ENCODE results near the gene ZNF282. TPM values are rescaled to one million over a fixed set of nuclear protein-coding genes. Genes with fewer than 3 reads are reported as not detected.

The ZNF282 gene
- total and polyA plus RNA-seq, 2 donors from 2014 or later, result 9.3 to 24.5 TPM

DNA sequence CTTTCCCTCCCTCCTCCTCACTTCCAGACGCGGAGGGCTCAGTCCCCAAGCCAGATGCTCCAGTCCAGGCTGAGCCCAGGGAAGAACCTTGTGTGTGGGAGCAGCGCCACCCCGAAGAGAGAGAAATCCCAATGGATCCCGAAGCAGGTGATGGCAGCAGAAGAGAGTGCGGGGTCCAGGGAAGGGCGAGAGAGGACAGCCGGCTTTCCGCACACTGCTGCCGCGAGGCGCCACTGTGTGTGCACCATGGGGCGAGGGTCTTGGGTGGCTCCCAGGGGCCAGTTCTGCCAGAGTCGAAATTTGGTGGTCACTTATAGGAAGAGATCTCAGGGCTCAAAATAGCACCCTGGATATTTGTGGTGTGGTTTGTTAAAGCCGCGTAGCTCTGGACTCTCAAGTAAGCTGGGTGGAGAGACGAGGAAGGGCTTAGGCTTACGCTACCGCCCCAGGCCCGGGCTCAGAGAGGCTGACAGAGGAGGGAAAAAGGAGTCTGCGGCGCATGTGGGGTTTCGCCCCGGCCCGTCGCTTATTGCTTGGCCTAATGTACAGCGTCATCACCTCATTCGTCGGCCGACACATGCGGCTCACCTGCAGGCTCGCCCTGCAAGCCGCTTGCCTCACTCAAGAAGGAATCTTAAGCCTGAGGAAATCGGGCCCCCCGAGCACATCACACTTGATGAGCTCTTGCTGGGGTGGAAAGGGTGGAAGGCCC lies 12.1 kb downstream of the ZNF282 start:
- no peak for FAIRE-seq
- no peaks in the 10 kb centered on the region for H3K4me1 ChIP-seq (ENCODE audit: control insufficient read depth in 2 of 3, insufficient read depth in 2 of 3, low read depth in 1 of 3, low read length in 3 of 3)
- no peak overlapping the region for H3K4me3 ChIP-seq (ENCODE audit: low read length in 3 of 3)
- TF ChIP-seq, protein P1, sequence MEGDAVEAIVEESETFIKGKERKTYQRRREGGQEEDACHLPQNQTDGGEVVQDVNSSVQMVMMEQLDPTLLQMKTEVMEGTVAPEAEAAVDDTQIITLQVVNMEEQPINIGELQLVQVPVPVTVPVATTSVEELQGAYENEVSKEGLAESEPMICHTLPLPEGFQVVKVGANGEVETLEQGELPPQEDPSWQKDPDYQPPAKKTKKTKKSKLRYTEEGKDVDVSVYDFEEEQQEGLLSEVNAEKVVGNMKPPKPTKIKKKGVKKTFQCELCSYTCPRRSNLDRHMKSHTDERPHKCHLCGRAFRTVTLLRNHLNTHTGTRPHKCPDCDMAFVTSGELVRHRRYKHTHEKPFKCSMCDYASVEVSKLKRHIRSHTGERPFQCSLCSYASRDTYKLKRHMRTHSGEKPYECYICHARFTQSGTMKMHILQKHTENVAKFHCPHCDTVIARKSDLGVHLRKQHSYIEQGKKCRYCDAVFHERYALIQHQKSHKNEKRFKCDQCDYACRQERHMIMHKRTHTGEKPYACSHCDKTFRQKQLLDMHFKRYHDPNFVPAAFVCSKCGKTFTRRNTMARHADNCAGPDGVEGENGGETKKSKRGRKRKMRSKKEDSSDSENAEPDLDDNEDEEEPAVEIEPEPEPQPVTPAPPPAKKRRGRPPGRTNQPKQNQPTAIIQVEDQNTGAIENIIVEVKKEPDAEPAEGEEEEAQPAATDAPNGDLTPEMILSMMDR (IDR thresholded peaks at IDR 0.05; ENCODE audit: borderline replicate concordance, extremely low read depth, insufficient read depth), result no peak
- H3K9me3 ChIP-seq (ENCODE audit: control insufficient read depth in 2 of 3, insufficient read depth in 1 of 3, low read length in 3 of 3), result no peaks in the 10 kb centered on the region
- DNase-seq, result peak in 1 of 5 donors; percentile 45
- H3K36me3 ChIP-seq (ENCODE audit: control insufficient read depth in 2 of 3, insufficient read depth in 3 of 3, low read length in 3 of 3), result peaks cover 18 to 61% (median 50%) of the 10 kb centered on the region in 3 donors
- H3K9ac ChIP-seq (ENCODE audit: low read length in 3 of 3), result no peak overlapping the region
- H3K27ac ChIP-seq (ENCODE audit: low read depth in 2 of 2, low read length in 2 of 2), result no peak overlapping the region
- no peaks in the 10 kb centered on the region for H3K27me3 ChIP-seq (ENCODE audit: control insufficient read depth, insufficient read depth, low read length)
- intact Hi-C loops (cut with DNase I), result no loop called here

DNA sequence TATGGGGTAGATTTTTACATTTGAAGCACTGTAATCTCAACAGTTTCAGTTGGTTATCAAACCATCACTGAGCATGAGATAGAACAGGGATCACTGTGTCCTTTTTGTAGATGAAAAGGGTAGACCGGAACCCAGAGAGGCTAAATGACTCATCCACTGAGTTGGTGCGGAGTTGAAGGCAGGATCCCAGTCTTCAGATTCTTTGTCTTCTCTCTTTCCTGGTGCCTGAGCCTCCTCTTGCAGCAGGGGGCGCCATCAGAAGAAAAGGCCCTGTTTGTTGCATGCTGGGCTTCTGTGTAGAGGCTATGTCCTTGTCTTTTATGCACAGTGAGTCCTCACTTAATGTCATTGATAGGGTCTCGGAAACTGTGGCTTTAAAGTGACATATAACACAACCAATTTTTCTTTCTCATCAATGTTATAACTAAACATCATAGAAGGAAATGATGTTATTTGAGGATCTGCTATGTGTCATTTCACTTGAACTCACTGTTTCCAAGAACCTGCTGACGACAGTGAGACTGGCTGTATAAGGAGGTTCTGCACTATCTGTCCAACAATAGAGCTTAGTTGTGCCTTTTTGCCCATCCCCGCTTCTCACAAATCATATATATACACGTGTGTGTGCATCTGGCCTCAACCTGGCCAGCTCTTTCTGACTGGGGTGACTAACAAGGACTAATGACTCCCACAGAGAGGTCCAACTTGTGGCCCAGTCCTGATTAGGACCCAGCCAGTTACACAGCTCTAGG lies 14.3 kb downstream of the ZNF282 start:
- FAIRE-seq (no peak), DNase-seq (peak in 3 of 5 donors; percentile 19 to 30 (median 25))
- Histone ChIP-seq H3K4me3 (ENCODE audit: low read length in 3 of 3) (no peak overlapping the region), H3K9ac (ENCODE audit: low read length in 3 of 3) (no peak overlapping the region), H3K36me3 (ENCODE audit: control insufficient read depth in 2 of 3, insufficient read depth in 3 of 3, low read length in 3 of 3) (peaks cover 13 to 66% (median 56%) of the 10 kb centered on the region in 3 donors), H3K9me3 (ENCODE audit: control insufficient read depth in 2 of 3, insufficient read depth in 1 of 3, low read length in 3 of 3) (no peaks in the 10 kb centered on the region), H3K4me1 (ENCODE audit: control insufficient read depth in 2 of 3, insufficient read depth in 2 of 3, low read depth in 1 of 3, low read length in 3 of 3) (no peaks in the 10 kb centered on the region), H3K27ac (ENCODE audit: low read depth in 2 of 2, low read length in 2 of 2) (no peak overlapping the region), H3K27me3 (ENCODE audit: control insufficient read depth, insufficient read depth, low read length) (no peaks in the 10 kb centered on the region)
- intact Hi-C loops (cut with DNase I), result no loop called here
- TF ChIP-seq, protein P1 (IDR thresholded peaks at IDR 0.05; ENCODE audit: borderline replicate concordance, extremely low read depth, insufficient read depth), result peak; percentile 21

DNA sequence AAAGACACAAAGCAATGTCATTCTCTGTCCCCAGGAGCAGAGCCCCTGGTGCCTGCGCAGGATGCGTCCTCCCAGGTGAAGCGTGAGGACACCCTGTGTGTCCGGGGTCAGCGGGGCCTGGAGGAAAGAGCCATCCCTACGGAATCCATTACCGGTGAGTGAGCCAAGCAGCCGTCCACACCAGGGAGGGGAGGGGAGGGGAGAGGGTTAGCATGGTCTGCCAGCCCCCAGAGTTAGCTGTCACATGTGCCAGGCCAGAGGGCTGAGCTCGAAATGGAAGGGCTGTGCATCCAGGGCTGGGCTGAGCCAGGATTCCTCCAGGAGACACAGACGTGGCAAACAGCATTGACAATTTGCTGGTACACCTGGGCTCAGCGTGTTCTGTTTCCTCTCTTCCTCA lies 15.2 kb downstream of the ZNF282 start:
- intact Hi-C loops (cut with DNase I), result no loop called here
- DNase-seq, result peak in 1 of 5 donors; percentile 31
- FAIRE-seq, result no peak

More for the DNA sequence above, 15.2 kb downstream of the ZNF282 start:
- Histone ChIP-seq H3K9ac (ENCODE audit: low read length in 3 of 3) (no peak overlapping the region), H3K36me3 (ENCODE audit: control insufficient read depth in 2 of 3, insufficient read depth in 3 of 3, low read length in 3 of 3) (peaks cover 16 to 72% (median 59%) of the 10 kb centered on the region in 3 donors), H3K4me1 (ENCODE audit: control insufficient read depth in 2 of 3, insufficient read depth in 2 of 3, low read depth in 1 of 3, low read length in 3 of 3) (no peaks in the 10 kb centered on the region), H3K27me3 (ENCODE audit: control insufficient read depth, insufficient read depth, low read length) (no peaks in the 10 kb centered on the region), H3K4me3 (ENCODE audit: low read length in 3 of 3) (no peak overlapping the region), H3K9me3 (ENCODE audit: control insufficient read depth in 2 of 3, insufficient read depth in 1 of 3, low read length in 3 of 3) (no peaks in the 10 kb centered on the region), H3K27ac (ENCODE audit: low read depth in 2 of 2, low read length in 2 of 2) (no peak overlapping the region)
- TF ChIP-seq, protein P1 (IDR thresholded peaks at IDR 0.05; ENCODE audit: borderline replicate concordance, extremely low read depth, insufficient read depth), result no peak
